ENCODE measurements around the gene CDC42EP3. TPM values are rescaled to one million over a fixed set of nuclear protein-coding genes. Genes with fewer than 3 reads are reported as not detected.

CDC42EP3 gene
- total and polyA plus RNA-seq, 2 experiments from 2014 or later = 31.4 TPM

- Mint-ChIP-seq H3K4me1 (peaks cover 7% of the 10 kb centered on the region), H3K27me3 (ENCODE audit: insufficient read depth, low read depth, poor library complexity) (peaks cover 2% of the 10 kb centered on the region), H3K9me3 (peaks cover 4% of the 10 kb centered on the region; the same call in 1 of the 3 replicates), H3K4me3 (no peak overlapping the region), H3K27ac (no peak overlapping the region), H3K36me3 (ENCODE audit: low read depth) (no peaks in the 10 kb centered on the region)
- Histone ChIP-seq H3K4me1 (ENCODE audit: insufficient read depth) (0 out of 2 replicates have a peak, but pooled peaks cover 4% of the 10 kb centered on the region), H3K79me2 (replicated peaks; ENCODE audit: insufficient read depth) (no peaks in the 10 kb centered on the region), H3K27me3 (ENCODE audit: insufficient read depth) (no peaks in the 10 kb centered on the region), H2AFZ (peak overlapping the region; percentile 32; the same call in 1 of the 2 replicates), H3K4me3 (no peak overlapping the region), H3K27ac (ENCODE audit: low read depth) (no peak overlapping the region), H3F3A (replicated peaks; ENCODE audit: low read depth) (no peaks in the 10 kb centered on the region), H4K20me1 (replicated peaks; ENCODE audit: insufficient read depth) (no peaks in the 10 kb centered on the region), H3K9me2 (ENCODE audit: insufficient read depth) (no peaks in the 10 kb centered on the region), H3K36me3 (ENCODE audit: insufficient read depth) (no peaks in the 10 kb centered on the region), H3K4me2 (no peak overlapping the region)
- ATAC-seq = no peak
- DNase-seq (ENCODE audit: low spot score) = no peak
- no peak for TF ChIP-seq POLR2AphosphoS5 (IDR thresholded peaks at IDR 0.05; ENCODE audit: low read depth)
- TF ChIP-seq CREB1 (CRISPR knock-in tag; IDR thresholded peaks at IDR 0.05; ENCODE audit: low read depth) = no peak
- no peak for TF ChIP-seq REST (IDR thresholded peaks at IDR 0.05; ENCODE audit: unreplicated experiment)
- TF ChIP-seq EZH2 (IDR thresholded peaks at IDR 0.05; ENCODE audit: low read depth, unreplicated experiment) = no peak
- no peak for TF ChIP-seq JUNB (IDR thresholded peaks at IDR 0.05; ENCODE audit: unreplicated experiment)
Observed at GRCh38 chr2:37706334-37707183, 35.1 kb upstream of the CDC42EP3 start.

GRCh38 chr2:37705191-37705590, 33.7 kb upstream of the CDC42EP3 start:
- H3K79me2 ChIP-seq (replicated peaks; ENCODE audit: insufficient read depth) = no peaks in the 10 kb centered on the region
- ATAC-seq = no peak
- DNase-seq (ENCODE audit: low spot score) = no peak
- H3K9me3 Mint-ChIP-seq = peaks cover 7% of the 10 kb centered on the region; the same call in 1 of the 3 replicates
- no peak overlapping the region for H3K4me2 ChIP-seq
- H3K9me2 ChIP-seq (ENCODE audit: insufficient read depth) = no peaks in the 10 kb centered on the region
- H3K4me1 Mint-ChIP-seq = no peaks in the 10 kb centered on the region
- H2AFZ ChIP-seq = no peak overlapping the region
- H3K27me3 Mint-ChIP-seq (ENCODE audit: insufficient read depth, low read depth, poor library complexity) = peaks cover 2% of the 10 kb centered on the region
- no peak overlapping the region for H3K4me3 ChIP-seq
- H3K36me3 Mint-ChIP-seq (ENCODE audit: low read depth) = no peaks in the 10 kb centered on the region
- H3K4me1 ChIP-seq (ENCODE audit: insufficient read depth) = no peaks in the 10 kb centered on the region
- H4K20me1 ChIP-seq (replicated peaks; ENCODE audit: insufficient read depth) = no peaks in the 10 kb centered on the region
- H3K27me3 ChIP-seq (ENCODE audit: insufficient read depth) = no peaks in the 10 kb centered on the region
- no peak overlapping the region for H3K27ac Mint-ChIP-seq
- H3K36me3 ChIP-seq (ENCODE audit: insufficient read depth) = no peaks in the 10 kb centered on the region
- H3K4me3 Mint-ChIP-seq = no peak overlapping the region
- H3F3A ChIP-seq (replicated peaks; ENCODE audit: low read depth) = no peaks in the 10 kb centered on the region
- H3K27ac ChIP-seq (ENCODE audit: low read depth) = no peak overlapping the region
- no peak for TF ChIP-seq EZH2 (IDR thresholded peaks at IDR 0.05; ENCODE audit: low read depth, unreplicated experiment)
- TF ChIP-seq REST (IDR thresholded peaks at IDR 0.05; ENCODE audit: unreplicated experiment) = no peak
- no peak for TF ChIP-seq STAT1 (IDR thresholded peaks at IDR 0.05; ENCODE audit: unreplicated experiment)
